Astrocyte (in vitro differentiated cells and primary cell): Measurements from ENCODE around the gene FOXL3.

Experiments
- CTCF ChIP-seq: IDR thresholded peaks from 2 replicates; pipeline ENCODE4 v1.5.1; 2011; ENCODE audit warnings: low read depth, mild to moderate bottlenecking, inconsistent platforms, low read length, moderate library complexity; ENCODE audit not compliant: insufficient read depth
- EZH2 ChIP-seq: IDR thresholded peaks from 2 replicates; pipeline ENCODE4 v1.6.1; 2012; ENCODE audit warnings: mild to moderate bottlenecking, low read length, inconsistent platforms; ENCODE audit not compliant: insufficient read depth

GRCh38 chr7:317643-318405 lies 27.9 kb downstream of the FOXL3 start:
- TF ChIP-seq CTCF (no peak), EZH2 (no peak)
